Hepatocyte (in vitro differentiated cells): ENCODE data around the gene EEFSEC. TPM values are rescaled to one million over a fixed set of nuclear protein-coding genes. Genes with fewer than 3 reads are reported as not detected.

Experiments used
- DNase-seq: peaks from one replicate; pipeline ENCODE4 v3.0.0-alpha.2; 2016; ENCODE audit warnings: low spot score
- H2AFZ ChIP-seq: fragments of 200-600 bp; sonication (generic); 2 replicates; pipeline ENCODE4 v1.6.0; 2016; ENCODE audit warnings: antibody characterized with exemption, mild to moderate bottlenecking
- H3K27ac ChIP-seq: fragments of 200-600 bp; sonication (generic); 2 replicates; pipeline ENCODE4 v1.5.1; 2016; ENCODE audit warnings: mild to moderate bottlenecking
- H3K27me3 ChIP-seq: fragments of 200-600 bp; sonication (generic); 2 replicates; pipeline ENCODE4 v1.6.1; 2016
- H3K36me3 ChIP-seq: fragments of 200-600 bp; sonication (generic); replicated peaks from 2 replicates; pipeline ENCODE4 v1.5.1; 2016; ENCODE audit warnings: low read depth; ENCODE audit not compliant: insufficient read depth
- H3K4me1 ChIP-seq: fragments of 200-600 bp; sonication (generic); 2 replicates; pipeline ENCODE4 v1.5.1; 2016; ENCODE audit warnings: mild to moderate bottlenecking, moderate library complexity; ENCODE audit not compliant: insufficient read depth
- H3K4me2 ChIP-seq: fragments of 200-600 bp; sonication (generic); 2 replicates; pipeline ENCODE4 v1.6.0; 2016
- H3K4me3 ChIP-seq: fragments of 200-600 bp; sonication (generic); 2 replicates; pipeline ENCODE4 v1.5.1; 2016; ENCODE audit warnings: mild to moderate bottlenecking
- H3K79me2 ChIP-seq: fragments of 200-600 bp; sonication (generic); 2 replicates; pipeline ENCODE4 v1.6.0; 2017; ENCODE audit warnings: mild to moderate bottlenecking
- H3K9me2 ChIP-seq: fragments of 200-600 bp; sonication (generic); replicated peaks from 2 replicates; pipeline ENCODE4 v1.6.0; 2017; ENCODE audit warnings: mild to moderate bottlenecking; ENCODE audit not compliant: insufficient read depth
- H3K9me3 ChIP-seq: fragments of 200-600 bp; sonication (generic); 2 replicates; pipeline ENCODE4 v1.5.1; 2016; ENCODE audit warnings: low read depth, mild to moderate bottlenecking
- H4K20me1 ChIP-seq: fragments of 200-600 bp; sonication (generic); 2 replicates; pipeline ENCODE4 v1.6.0; 2016; ENCODE audit warnings: mild to moderate bottlenecking; ENCODE audit not compliant: insufficient read depth, poor library complexity, severe bottlenecking
- EZH2 ChIP-seq: fragments of 200-600 bp; sonication (generic); IDR thresholded peaks from 2 replicates; pipeline ENCODE4 v1.6.1; 2016; ENCODE audit warnings: antibody characterized with exemption, mild to moderate bottlenecking, borderline replicate concordance
- EZH2phosphoT487 ChIP-seq: fragments of 200-600 bp; sonication (generic); IDR thresholded peaks from one replicate; pipeline ENCODE4 v1.6.1; 2018; ENCODE audit warnings: antibody characterized with exemption, mild to moderate bottlenecking, low read depth, moderate library complexity; ENCODE audit not compliant: unreplicated experiment, severe bottlenecking
- WGBS: methylation state at CpG from one replicate; pipeline ENCODE4 v1.1.6; 2016; ENCODE audit warnings: low lambda C conversion rate; ENCODE audit errors: missing lambda C conversion rate; 5-methylcytosine and 5-hydroxymethylcytosine counted together
- polyA plus RNA-seq: library from polyadenylated mRNA; unstranded; fragments of >200 nt; fragmentation: Nextera tagmentation; extraction: Ambion mirVana; gene quantifications from 2 replicates; pipeline ENCODE4 v1.2.1, GENCODE V29; 2016
- total RNA-seq: library from RNA; depleted of rRNA; stranded (reverse); fragments of >200 nt; gene quantifications from 2 replicates; pipeline ENCODE4 v1.2.3, GENCODE V29; 2014
- TF ChIP-seq, protein P1 (sequence below): fragments of 200-600 bp; sonication (generic); IDR thresholded peaks from 2 replicates; pipeline ENCODE4 v1.5.1; 2016; ENCODE audit warnings: antibody characterized with exemption, mild to moderate bottlenecking; ENCODE audit not compliant: poor library complexity

The EEFSEC gene
- total and polyA plus RNA-seq, 2 experiments from 2014 or later = 9.8 to 17.5 TPM

DNA sequence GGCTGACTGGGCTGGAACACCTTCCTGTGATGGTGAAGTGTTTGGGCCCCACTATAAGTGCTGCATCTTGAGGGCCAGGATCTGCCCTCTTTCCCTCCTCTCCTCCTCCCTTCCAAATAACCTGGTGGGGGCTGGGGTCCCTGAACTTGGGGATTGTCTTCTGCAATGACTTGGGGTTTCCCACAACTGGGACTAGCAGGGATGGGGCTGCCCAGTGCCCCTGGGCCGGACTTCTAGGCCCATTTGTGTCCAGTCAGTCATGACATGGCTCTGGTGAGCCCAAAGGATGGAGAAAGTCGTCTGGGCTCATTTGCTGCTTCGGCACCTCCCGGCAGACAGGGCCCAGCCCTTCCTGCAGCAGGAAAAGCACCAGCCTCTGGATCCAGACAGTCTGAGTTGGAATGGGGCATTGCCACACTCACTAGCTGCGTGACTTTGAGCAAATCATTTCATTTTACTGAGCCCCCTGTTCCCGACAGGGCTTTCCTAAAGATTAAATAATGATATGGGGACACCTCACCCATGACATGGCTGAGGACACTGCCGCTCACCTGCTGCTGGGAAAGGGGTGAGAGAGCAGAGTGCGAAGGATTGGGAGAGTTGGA, 200.2 kb downstream of the EEFSEC start:
- no peaks in the 10 kb centered on the region for H3K79me2 ChIP-seq
- H3K4me2 ChIP-seq = no peak overlapping the region
- no peaks in the 10 kb centered on the region for H3K9me2 ChIP-seq
- H3K9me3 ChIP-seq = no peaks in the 10 kb centered on the region
- H3K4me3 ChIP-seq = no peak overlapping the region
- H3K27ac ChIP-seq = no peak overlapping the region
- no peak for DNase-seq
- H4K20me1 ChIP-seq = no peaks in the 10 kb centered on the region
- H3K27me3 ChIP-seq = no peaks in the 10 kb centered on the region
- H2AFZ ChIP-seq = no peak overlapping the region
- no peak for TF ChIP-seq EZH2
- TF ChIP-seq, protein P1, sequence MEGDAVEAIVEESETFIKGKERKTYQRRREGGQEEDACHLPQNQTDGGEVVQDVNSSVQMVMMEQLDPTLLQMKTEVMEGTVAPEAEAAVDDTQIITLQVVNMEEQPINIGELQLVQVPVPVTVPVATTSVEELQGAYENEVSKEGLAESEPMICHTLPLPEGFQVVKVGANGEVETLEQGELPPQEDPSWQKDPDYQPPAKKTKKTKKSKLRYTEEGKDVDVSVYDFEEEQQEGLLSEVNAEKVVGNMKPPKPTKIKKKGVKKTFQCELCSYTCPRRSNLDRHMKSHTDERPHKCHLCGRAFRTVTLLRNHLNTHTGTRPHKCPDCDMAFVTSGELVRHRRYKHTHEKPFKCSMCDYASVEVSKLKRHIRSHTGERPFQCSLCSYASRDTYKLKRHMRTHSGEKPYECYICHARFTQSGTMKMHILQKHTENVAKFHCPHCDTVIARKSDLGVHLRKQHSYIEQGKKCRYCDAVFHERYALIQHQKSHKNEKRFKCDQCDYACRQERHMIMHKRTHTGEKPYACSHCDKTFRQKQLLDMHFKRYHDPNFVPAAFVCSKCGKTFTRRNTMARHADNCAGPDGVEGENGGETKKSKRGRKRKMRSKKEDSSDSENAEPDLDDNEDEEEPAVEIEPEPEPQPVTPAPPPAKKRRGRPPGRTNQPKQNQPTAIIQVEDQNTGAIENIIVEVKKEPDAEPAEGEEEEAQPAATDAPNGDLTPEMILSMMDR = no peak
- TF ChIP-seq EZH2phosphoT487 = no peak
- WGBS = 78% methylated on average over 8 of the region's 8 CpGs
- no peaks in the 10 kb centered on the region for H3K36me3 ChIP-seq
- peaks cover 23% of the 10 kb centered on the region for H3K4me1 ChIP-seq

DNA sequence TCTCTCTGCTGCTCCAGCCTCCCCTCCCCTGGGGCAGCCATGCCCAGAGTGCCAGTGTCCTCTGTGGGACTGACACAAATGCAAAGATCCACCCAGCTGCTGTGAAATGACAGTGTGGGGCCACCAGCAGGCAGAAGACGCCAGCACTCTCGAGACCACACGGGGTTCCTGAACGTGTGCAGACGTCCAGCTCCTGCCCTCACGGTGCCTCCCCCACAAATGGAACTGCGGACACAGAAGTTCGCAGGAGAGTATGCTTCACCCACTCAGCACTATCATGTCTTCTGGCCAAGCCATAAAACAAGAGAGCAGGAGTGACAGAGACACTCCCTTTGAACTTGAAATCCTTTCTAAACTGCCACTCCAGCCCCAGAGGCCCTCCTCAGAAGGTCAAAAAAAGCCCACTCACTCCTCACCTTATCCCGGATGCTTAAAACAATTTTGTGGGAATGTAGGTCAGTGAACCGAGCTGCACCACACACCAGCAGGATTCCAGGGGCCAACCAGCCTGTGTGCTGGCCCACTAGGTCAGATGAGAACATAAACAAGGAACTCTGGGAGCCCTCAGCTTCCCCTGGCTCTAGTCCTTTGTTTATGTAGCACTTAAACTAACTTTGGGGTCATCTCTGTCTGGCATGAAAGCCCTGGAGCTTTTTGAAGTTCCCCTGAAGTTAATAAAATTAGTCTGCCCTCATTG, 200.9 kb downstream of the EEFSEC start:
- Histone ChIP-seq H2AFZ (no peak overlapping the region), H3K9me2 (no peaks in the 10 kb centered on the region), H4K20me1 (no peaks in the 10 kb centered on the region), H3K4me2 (peak overlapping the region; percentile 8), H3K4me1 (peaks cover 23% of the 10 kb centered on the region), H3K36me3 (no peaks in the 10 kb centered on the region), H3K27ac (peak overlapping the region; percentile 59), H3K4me3 (no peak overlapping the region), H3K79me2 (no peaks in the 10 kb centered on the region), H3K27me3 (no peaks in the 10 kb centered on the region), H3K9me3 (no peaks in the 10 kb centered on the region)
- TF ChIP-seq, protein P1 = no peak
- TF ChIP-seq EZH2phosphoT487 = no peak
- TF ChIP-seq EZH2 = no peak
- WGBS = 28% methylated on average over 10 of the region's 10 CpGs
- no peak for DNase-seq

DNA sequence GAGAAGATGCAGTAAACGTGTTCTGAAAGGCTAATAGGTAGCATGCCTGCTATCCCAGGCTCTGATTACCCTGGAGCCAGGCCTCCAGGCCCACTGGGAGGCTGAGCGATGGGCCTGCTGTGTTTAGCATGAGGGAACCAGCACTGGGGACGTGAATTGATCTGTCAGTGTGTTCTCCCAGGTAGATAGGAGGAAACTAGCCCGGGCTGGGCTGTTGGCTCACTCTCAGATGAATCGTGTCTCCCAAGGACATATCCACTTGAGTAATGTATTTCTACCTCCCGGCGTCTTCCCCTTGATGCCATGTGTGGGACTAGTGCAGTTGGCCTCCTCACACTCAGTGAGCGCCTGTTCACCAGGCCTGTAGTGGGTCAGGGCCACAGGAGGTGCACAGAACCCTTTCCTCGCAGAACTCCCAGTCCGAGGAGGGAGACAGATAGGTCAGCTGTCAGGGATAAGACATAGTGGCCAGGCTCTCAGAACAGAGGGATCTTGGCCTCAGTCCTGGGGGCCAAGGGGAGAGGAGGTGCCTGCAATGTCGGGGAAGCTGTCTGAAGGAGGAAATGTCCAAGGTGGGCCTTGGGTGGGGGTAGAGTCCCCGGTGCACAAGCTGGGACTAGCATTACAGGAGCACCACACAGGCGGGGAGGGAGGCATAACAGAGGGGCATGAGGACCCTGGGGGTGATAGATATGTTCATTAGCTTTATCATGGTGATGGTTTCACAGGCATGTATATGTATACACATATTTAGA, 201.7 kb downstream of the EEFSEC start:
- no peak for TF ChIP-seq EZH2phosphoT487
- TF ChIP-seq, protein P1 = no peak
- TF ChIP-seq EZH2 = no peak
- Histone ChIP-seq H3K4me1 (peaks cover 25% of the 10 kb centered on the region), H3K4me3 (no peak overlapping the region), H3K36me3 (no peaks in the 10 kb centered on the region), H3K27me3 (no peaks in the 10 kb centered on the region), H4K20me1 (no peaks in the 10 kb centered on the region), H3K27ac (peak overlapping the region; percentile 59), H3K9me3 (no peaks in the 10 kb centered on the region), H3K79me2 (no peaks in the 10 kb centered on the region), H2AFZ (no peak overlapping the region), H3K9me2 (no peaks in the 10 kb centered on the region), H3K4me2 (peak overlapping the region; percentile 8)
- WGBS = 78% methylated on average over 13 of the region's 13 CpGs
- DNase-seq = no peak
